HEK293 (cell line): Measurements from ENCODE around the gene GARIN5A.

Experiments
- CTCF ChIA-PET: fragments of 350-600 bp; formaldehyde crosslinking; extraction: SDS; loops from one replicate; lab custom pipeline; 2021; ENCODE audit warnings: antibody characterized with exemption; lab: Yijun Ruan, JAX
- POLR2A ChIA-PET: fragments of 300-600 bp; formaldehyde crosslinking; extraction: SDS; loops from one replicate; lab custom pipeline; 2020; ENCODE audit warnings: antibody characterized with exemption, inconsistent platforms; lab: Yijun Ruan, JAX
- H3K27ac ChIP-seq: fragments of 200-500 bp; sonication (Bioruptor generic); 2 replicates; pipeline ENCODE4 v1.5.1; 2014; ENCODE audit warnings: low read depth, low read length, control low read depth, inconsistent platforms; ENCODE audit errors: extremely low read depth
- H3K36me3 ChIP-seq, 2 experiments: fragments of 200-500 bp in 1 of 2; sonication (Bioruptor generic) in 1 of 2; 1 replicate in 1 of 2; 2 replicates in 1 of 2; pipeline ENCODE4 v1.5.1; 2014 to 2017; ENCODE audit warnings: inconsistent platforms in 2 of 2, low read length in 2 of 2; ENCODE audit not compliant: control insufficient read depth in 2 of 2, insufficient read depth in 1 of 2
- H3K4me1 ChIP-seq: fragments of 200-500 bp; sonication (Bioruptor generic); 2 replicates; pipeline ENCODE4 v1.5.1; 2014; ENCODE audit warnings: mild to moderate bottlenecking, low read length, inconsistent platforms; ENCODE audit not compliant: control insufficient read depth, insufficient read depth
- H3K4me3 ChIP-seq: 2 replicates; pipeline ENCODE4 v1.5.1; 2011; ENCODE audit warnings: low read depth, mild to moderate bottlenecking, control low read depth, low read length, moderate library complexity
- H3K9me3 ChIP-seq: fragments of 200-500 bp; sonication (Bioruptor generic); 2 replicates; pipeline ENCODE4 v1.5.1; 2014; ENCODE audit warnings: low read depth, low read length, inconsistent platforms; ENCODE audit not compliant: control insufficient read depth, insufficient read depth
- GFI1B ChIP-seq: fragments of 450-650 bp; formaldehyde crosslinking; IDR thresholded peaks from 2 replicates; pipeline ENCODE4 v1.5.1; 2016; ENCODE audit warnings: missing biosample characterization, missing genetic modification characterization
- GLI4 ChIP-seq: fragments of 450-650 bp; formaldehyde crosslinking; IDR thresholded peaks from 2 replicates; pipeline ENCODE4 v1.5.1; 2016; ENCODE audit warnings: missing biosample characterization, missing genetic modification characterization
- GLIS1 ChIP-seq: fragments of 450-650 bp; formaldehyde crosslinking; IDR thresholded peaks from 2 replicates; pipeline ENCODE4 v1.5.1; 2016; ENCODE audit warnings: missing biosample characterization, missing genetic modification characterization
- HOXC10 ChIP-seq: sonication (generic); formaldehyde crosslinking; IDR thresholded peaks from 2 replicates; pipeline ENCODE4 v1.8.1; 2023; ENCODE audit warnings: mild to moderate bottlenecking, missing genetic modification reagents
- KLF1 ChIP-seq: fragments of 450-650 bp; formaldehyde crosslinking; IDR thresholded peaks from 2 replicates; pipeline ENCODE4 v1.5.1; 2016; ENCODE audit warnings: missing biosample characterization, missing genetic modification characterization
- KLF10 ChIP-seq: fragments of 450-650 bp; IDR thresholded peaks from 2 replicates; pipeline ENCODE4 v1.5.1; 2018; ENCODE audit warnings: missing biosample characterization, mild to moderate bottlenecking, missing genetic modification characterization
- KLF16 ChIP-seq: fragments of 450-650 bp; formaldehyde crosslinking; IDR thresholded peaks from 2 replicates; pipeline ENCODE4 v1.5.1; 2017; ENCODE audit warnings: missing biosample characterization, missing genetic modification characterization
- KLF8 ChIP-seq: fragments of 450-650 bp; formaldehyde crosslinking; IDR thresholded peaks from 2 replicates; pipeline ENCODE4 v1.5.1; 2016; ENCODE audit warnings: missing biosample characterization, missing genetic modification characterization
- REPIN1 ChIP-seq: fragments of 450-650 bp; formaldehyde crosslinking; IDR thresholded peaks from 2 replicates; pipeline ENCODE4 v1.5.1; 2017; ENCODE audit warnings: missing biosample characterization, missing genetic modification characterization, low read depth
- SCRT2 ChIP-seq: fragments of 450-650 bp; formaldehyde crosslinking; IDR thresholded peaks from 2 replicates; pipeline ENCODE4 v1.5.1; 2016; ENCODE audit warnings: missing biosample characterization, missing genetic modification characterization
- SP2 ChIP-seq: fragments of 450-650 bp; formaldehyde crosslinking; IDR thresholded peaks from 2 replicates; pipeline ENCODE4 v1.5.1; 2016; ENCODE audit warnings: missing biosample characterization, missing genetic modification characterization
- ZBTB48 ChIP-seq: fragments of 450-650 bp; formaldehyde crosslinking; IDR thresholded peaks from 2 replicates; pipeline ENCODE4 v1.5.1; 2016; ENCODE audit warnings: missing biosample characterization, missing genetic modification characterization
- ZEB2 ChIP-seq: fragments of 450-650 bp; formaldehyde crosslinking; IDR thresholded peaks from 2 replicates; pipeline ENCODE4 v1.5.1; 2016; ENCODE audit warnings: missing biosample characterization, missing genetic modification characterization
- ZFHX2 ChIP-seq: fragments of 450-650 bp; formaldehyde crosslinking; conservative IDR thresholded peaks from 2 replicates; pipeline ENCODE4 v1.5.1; 2016; ENCODE audit warnings: missing biosample characterization, missing genetic modification characterization
- ZFP37 ChIP-seq: fragments of 450-650 bp; formaldehyde crosslinking; IDR thresholded peaks from 2 replicates; pipeline ENCODE4 v1.5.1; 2016; ENCODE audit warnings: missing biosample characterization, missing genetic modification characterization
- ZNF24 ChIP-seq: fragments of 450-650 bp; formaldehyde crosslinking; IDR thresholded peaks from 2 replicates; pipeline ENCODE4 v1.5.1; 2016; ENCODE audit warnings: missing biosample characterization, missing genetic modification characterization
- ZNF561 ChIP-seq: fragments of 450-650 bp; IDR thresholded peaks from 2 replicates; pipeline ENCODE4 v1.5.1; 2018; ENCODE audit warnings: missing biosample characterization, missing genetic modification characterization, borderline replicate concordance
- ZNF600 ChIP-seq: fragments of 450-650 bp; formaldehyde crosslinking; IDR thresholded peaks from 2 replicates; pipeline ENCODE4 v1.5.1; 2016; ENCODE audit warnings: missing biosample characterization, missing genetic modification characterization
- ZNF670 ChIP-seq: fragments of 450-650 bp; formaldehyde crosslinking; IDR thresholded peaks from 2 replicates; pipeline ENCODE4 v1.5.1; 2016; ENCODE audit warnings: missing biosample characterization, missing genetic modification characterization, low read depth
- ZNF76 ChIP-seq: fragments of 450-650 bp; formaldehyde crosslinking; IDR thresholded peaks from 2 replicates; pipeline ENCODE4; 2016; ENCODE audit warnings: low read depth, missing biosample characterization, missing genetic modification characterization, borderline replicate concordance
- ZNF785 ChIP-seq: fragments of 450-650 bp; formaldehyde crosslinking; IDR thresholded peaks from 2 replicates; pipeline ENCODE4 v1.5.1; 2016; ENCODE audit warnings: missing biosample characterization, missing genetic modification characterization
- ZXDB ChIP-seq: fragments of 450-650 bp; formaldehyde crosslinking; IDR thresholded peaks from 2 replicates; pipeline ENCODE4 v1.5.1; 2016; ENCODE audit warnings: missing biosample characterization, missing genetic modification characterization
- TF ChIP-seq, protein P1 (sequence below): fragments of 450-650 bp; formaldehyde crosslinking; IDR thresholded peaks from 2 replicates; pipeline ENCODE4 v1.5.1; 2016; ENCODE audit warnings: missing biosample characterization, missing genetic modification characterization
- TF ChIP-seq, protein P2 (sequence below): sonication (generic); formaldehyde crosslinking; IDR thresholded peaks from 2 replicates; pipeline ENCODE4 v1.8.1; 2022; ENCODE audit warnings: mild to moderate bottlenecking, moderate library complexity, missing genetic modification reagents
- TF ChIP-seq, protein P3 (sequence below): fragments of 450-650 bp; formaldehyde crosslinking; IDR thresholded peaks from 2 replicates; pipeline ENCODE4 v1.5.1; 2017; ENCODE audit warnings: missing biosample characterization, missing genetic modification characterization
- TF ChIP-seq, protein P4 (sequence below): fragments of 450-650 bp; formaldehyde crosslinking; IDR thresholded peaks from 2 replicates; pipeline ENCODE4 v1.5.1; 2017; ENCODE audit warnings: missing biosample characterization, missing genetic modification characterization
- TF ChIP-seq, protein P5 (sequence below): fragments of 450-650 bp; formaldehyde crosslinking; IDR thresholded peaks from 2 replicates; pipeline ENCODE4 v1.5.1; 2016; ENCODE audit warnings: missing biosample characterization, missing genetic modification characterization

Gene GARIN5A

DNA sequence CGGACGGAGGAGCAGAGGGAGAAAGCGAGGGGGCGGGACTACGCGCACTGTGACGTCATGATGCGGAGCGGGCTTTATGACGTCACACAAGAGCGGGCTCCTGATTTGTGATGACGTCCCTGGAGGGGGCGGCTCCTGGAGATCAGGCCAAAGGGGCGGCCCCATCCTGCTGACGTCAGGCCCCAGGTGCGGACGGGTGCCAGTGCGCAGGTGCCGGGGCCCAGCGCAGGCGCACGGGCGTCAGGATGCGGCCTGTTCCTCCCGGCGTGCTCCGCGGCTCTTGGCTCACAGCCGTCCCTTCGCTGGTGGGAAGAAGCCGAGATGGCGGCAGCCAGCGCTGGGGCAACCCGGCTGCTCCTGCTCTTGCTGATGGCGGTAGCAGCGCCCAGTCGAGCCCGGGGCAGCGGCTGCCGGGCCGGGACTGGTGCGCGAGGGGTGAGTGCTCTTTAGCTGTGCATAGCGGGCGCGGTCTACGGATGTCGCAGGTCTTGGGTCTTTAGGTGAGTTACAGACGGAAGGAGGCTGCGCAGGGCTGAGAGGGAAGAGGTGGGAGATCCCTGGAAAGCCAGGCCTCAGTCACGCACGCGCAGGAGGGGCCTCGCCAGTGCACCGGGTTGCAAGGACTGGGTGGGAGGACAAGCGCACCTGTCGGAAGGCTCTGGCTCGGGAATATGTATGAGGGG is at the start of gene GARIN5A, which contains the start of gene EMC10:
GARIN5A (minus strand) TSS at position 625 of the 683 bp plus-strand sequence; CDS start at position 165, 460 bp downstream.
EMC10 (plus strand) TSS at position 284 of the 683 bp plus-strand sequence; CDS start at position 322, 38 bp downstream.
- Histone ChIP-seq H3K4me3 (peak within 1 kb of the TSS; percentile 96), H3K27ac (peak within 1 kb of the TSS; percentile 98), H3K36me3 (peaks cover 9 to 32% of the 10 kb centered on the region in 2 experiments; a peak in 2 of 3 replicates), H3K4me1 (peaks cover 7% of the 10 kb centered on the region; the same call in 1 of the 2 replicates), H3K9me3 (no peaks in the 10 kb centered on the region)
- CTCF ChIA-PET = interaction anchor here (0.6 to 0.9 kb wide), 3 partner anchors 12 to 240 kb away, joined by 3 to 6 read pairs (median 4); no protein-coding TSS in a partner anchor
- POLR2A ChIA-PET = no interaction called here
- TF ChIP-seq ZBTB48 (tag by site-specific recombination) = peak; percentile 96
- peak; percentile 88; the same call in 1 of the 2 replicates for TF ChIP-seq GLI4 (tag by site-specific recombination)
- TF ChIP-seq ZNF670 = no peak
- TF ChIP-seq GLIS1 (tag by site-specific recombination) = peak; percentile 82
- TF ChIP-seq KLF1 (tag by site-specific recombination) = peak; percentile 52; the same call in 1 of the 2 replicates
- peak; percentile 81; the same call in 1 of the 2 replicates for TF ChIP-seq ZNF24
- TF ChIP-seq REPIN1 (tag by site-specific recombination) = peak; percentile 86; the same call in 1 of the 2 replicates
- peak; percentile 54 for TF ChIP-seq ZEB2
- TF ChIP-seq ZNF785 = no peak
- peak; percentile 44 for TF ChIP-seq ZFHX2 (tag by site-specific recombination)
- peak; percentile 97 for TF ChIP-seq ZXDB
- peak; percentile 93 for TF ChIP-seq ZNF600 (tag by site-specific recombination)
- TF ChIP-seq, protein P1, sequence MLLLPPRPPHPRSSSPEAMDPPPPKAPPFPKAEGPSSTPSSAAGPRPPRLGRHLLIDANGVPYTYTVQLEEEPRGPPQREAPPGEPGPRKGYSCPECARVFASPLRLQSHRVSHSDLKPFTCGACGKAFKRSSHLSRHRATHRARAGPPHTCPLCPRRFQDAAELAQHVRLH = 0 out of 2 replicates have a peak, but pooled peaks have one; percentile 20
- TF ChIP-seq SCRT2 (tag by site-specific recombination) = peak; percentile 97
- TF ChIP-seq, protein P2, sequence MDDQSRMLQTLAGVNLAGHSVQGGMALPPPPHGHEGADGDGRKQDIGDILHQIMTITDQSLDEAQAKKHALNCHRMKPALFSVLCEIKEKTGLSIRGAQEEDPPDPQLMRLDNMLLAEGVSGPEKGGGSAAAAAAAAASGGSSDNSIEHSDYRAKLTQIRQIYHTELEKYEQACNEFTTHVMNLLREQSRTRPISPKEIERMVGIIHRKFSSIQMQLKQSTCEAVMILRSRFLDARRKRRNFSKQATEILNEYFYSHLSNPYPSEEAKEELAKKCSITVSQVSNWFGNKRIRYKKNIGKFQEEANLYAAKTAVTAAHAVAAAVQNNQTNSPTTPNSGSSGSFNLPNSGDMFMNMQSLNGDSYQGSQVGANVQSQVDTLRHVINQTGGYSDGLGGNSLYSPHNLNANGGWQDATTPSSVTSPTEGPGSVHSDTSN (CRISPR knock-in tag) = 0 out of 2 replicates have a peak, but pooled peaks have one; percentile 80
- TF ChIP-seq ZNF561 (tag by site-specific recombination) = peak; percentile 83; the same call in 1 of the 2 replicates
- TF ChIP-seq SP2 (tag by site-specific recombination) = peak; percentile 65
- TF ChIP-seq, protein P3, sequence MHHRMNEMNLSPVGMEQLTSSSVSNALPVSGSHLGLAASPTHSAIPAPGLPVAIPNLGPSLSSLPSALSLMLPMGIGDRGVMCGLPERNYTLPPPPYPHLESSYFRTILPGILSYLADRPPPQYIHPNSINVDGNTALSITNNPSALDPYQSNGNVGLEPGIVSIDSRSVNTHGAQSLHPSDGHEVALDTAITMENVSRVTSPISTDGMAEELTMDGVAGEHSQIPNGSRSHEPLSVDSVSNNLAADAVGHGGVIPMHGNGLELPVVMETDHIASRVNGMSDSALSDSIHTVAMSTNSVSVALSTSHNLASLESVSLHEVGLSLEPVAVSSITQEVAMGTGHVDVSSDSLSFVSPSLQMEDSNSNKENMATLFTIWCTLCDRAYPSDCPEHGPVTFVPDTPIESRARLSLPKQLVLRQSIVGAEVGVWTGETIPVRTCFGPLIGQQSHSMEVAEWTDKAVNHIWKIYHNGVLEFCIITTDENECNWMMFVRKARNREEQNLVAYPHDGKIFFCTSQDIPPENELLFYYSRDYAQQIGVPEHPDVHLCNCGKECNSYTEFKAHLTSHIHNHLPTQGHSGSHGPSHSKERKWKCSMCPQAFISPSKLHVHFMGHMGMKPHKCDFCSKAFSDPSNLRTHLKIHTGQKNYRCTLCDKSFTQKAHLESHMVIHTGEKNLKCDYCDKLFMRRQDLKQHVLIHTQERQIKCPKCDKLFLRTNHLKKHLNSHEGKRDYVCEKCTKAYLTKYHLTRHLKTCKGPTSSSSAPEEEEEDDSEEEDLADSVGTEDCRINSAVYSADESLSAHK (tag by site-specific recombination) = peak; percentile 34
- peak; percentile 76 for TF ChIP-seq KLF8
- TF ChIP-seq KLF16 (tag by site-specific recombination) = peak; percentile 81
- TF ChIP-seq, protein P4, sequence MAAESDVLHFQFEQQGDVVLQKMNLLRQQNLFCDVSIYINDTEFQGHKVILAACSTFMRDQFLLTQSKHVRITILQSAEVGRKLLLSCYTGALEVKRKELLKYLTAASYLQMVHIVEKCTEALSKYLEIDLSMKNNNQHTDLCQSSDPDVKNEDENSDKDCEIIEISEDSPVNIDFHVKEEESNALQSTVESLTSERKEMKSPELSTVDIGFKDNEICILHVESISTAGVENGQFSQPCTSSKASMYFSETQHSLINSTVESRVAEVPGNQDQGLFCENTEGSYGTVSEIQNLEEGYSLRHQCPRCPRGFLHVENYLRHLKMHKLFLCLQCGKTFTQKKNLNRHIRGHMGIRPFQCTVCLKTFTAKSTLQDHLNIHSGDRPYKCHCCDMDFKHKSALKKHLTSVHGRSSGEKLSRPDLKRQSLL (tag by site-specific recombination) = 0 out of 2 replicates have a peak, but pooled peaks have one; percentile 42
- TF ChIP-seq, protein P5, sequence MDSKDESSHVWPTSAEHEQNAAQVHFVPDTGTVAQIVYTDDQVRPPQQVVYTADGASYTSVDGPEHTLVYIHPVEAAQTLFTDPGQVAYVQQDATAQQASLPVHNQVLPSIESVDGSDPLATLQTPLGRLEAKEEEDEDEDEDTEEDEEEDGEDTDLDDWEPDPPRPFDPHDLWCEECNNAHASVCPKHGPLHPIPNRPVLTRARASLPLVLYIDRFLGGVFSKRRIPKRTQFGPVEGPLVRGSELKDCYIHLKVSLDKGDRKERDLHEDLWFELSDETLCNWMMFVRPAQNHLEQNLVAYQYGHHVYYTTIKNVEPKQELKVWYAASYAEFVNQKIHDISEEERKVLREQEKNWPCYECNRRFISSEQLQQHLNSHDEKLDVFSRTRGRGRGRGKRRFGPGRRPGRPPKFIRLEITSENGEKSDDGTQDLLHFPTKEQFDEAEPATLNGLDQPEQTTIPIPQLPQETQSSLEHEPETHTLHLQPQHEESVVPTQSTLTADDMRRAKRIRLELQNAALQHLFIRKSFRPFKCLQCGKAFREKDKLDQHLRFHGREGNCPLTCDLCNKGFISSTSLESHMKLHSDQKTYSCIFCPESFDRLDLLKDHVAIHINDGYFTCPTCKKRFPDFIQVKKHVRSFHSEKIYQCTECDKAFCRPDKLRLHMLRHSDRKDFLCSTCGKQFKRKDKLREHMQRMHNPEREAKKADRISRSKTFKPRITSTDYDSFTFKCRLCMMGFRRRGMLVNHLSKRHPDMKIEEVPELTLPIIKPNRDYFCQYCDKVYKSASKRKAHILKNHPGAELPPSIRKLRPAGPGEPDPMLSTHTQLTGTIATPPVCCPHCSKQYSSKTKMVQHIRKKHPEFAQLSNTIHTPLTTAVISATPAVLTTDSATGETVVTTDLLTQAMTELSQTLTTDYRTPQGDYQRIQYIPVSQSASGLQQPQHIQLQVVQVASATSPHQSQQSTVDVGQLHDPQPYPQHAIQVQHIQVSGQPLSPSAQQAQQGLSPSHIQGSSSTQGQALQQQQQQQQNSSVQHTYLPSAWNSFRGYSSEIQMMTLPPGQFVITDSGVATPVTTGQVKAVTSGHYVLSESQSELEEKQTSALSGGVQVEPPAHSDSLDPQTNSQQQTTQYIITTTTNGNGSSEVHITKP (tag by site-specific recombination) = peak; percentile 77
- TF ChIP-seq HOXC10 = 0 out of 2 replicates have a peak, but pooled peaks have one; percentile 93
- TF ChIP-seq ZNF76 = peak; percentile 93
- peak; percentile 78 for TF ChIP-seq KLF10
- TF ChIP-seq GFI1B (tag by site-specific recombination) = peak; percentile 81
- peak; percentile 90 for TF ChIP-seq ZFP37 (tag by site-specific recombination)
